KMS-11 (cell line): Measurements from ENCODE around the gene TBC1D4.
"Not testable (repeated sequence)": the region's sequence is repeated elsewhere in the genome, so short reads cannot be mapped to it uniquely, and the experiment has no call there.

Experiments
- H2AFZ ChIP-seq: fragments of 200-600 bp; sonication (generic); 2 replicates; pipeline ENCODE4 v1.6.1; 2016; ENCODE audit warnings: antibody characterized with exemption, mixed run types, low read depth
- H3K27ac ChIP-seq: fragments of 200-600 bp; sonication (generic); 2 replicates; pipeline ENCODE4 v1.6.1; 2016; ENCODE audit warnings: mild to moderate bottlenecking, mixed run types
- H3K27me3 ChIP-seq: fragments of 200-600 bp; sonication (generic); 2 replicates; pipeline ENCODE4 v1.6.1; 2017; ENCODE audit warnings: mild to moderate bottlenecking, low read depth, mixed run types, moderate library complexity; ENCODE audit not compliant: insufficient read depth
- H3K36me3 ChIP-seq: fragments of 200-600 bp; sonication (generic); 2 replicates; pipeline ENCODE4 v1.6.1; 2017; ENCODE audit warnings: mild to moderate bottlenecking, mixed run types; ENCODE audit not compliant: insufficient read depth
- H3K4me1 ChIP-seq: fragments of 200-600 bp; sonication (generic); 2 replicates; pipeline ENCODE4 v1.6.1; 2016; ENCODE audit warnings: mild to moderate bottlenecking, low read depth, mixed run types; ENCODE audit not compliant: poor library complexity, severe bottlenecking
- H3K4me2 ChIP-seq: fragments of 200-600 bp; sonication (generic); 2 replicates; pipeline ENCODE4 v1.7.0; 2016; ENCODE audit warnings: mild to moderate bottlenecking, mixed run types
- H3K4me3 ChIP-seq: fragments of 200-600 bp; sonication (generic); IDR thresholded peaks from 2 replicates; pipeline ENCODE4 v1.6.1; 2017; ENCODE audit warnings: low read depth, low read length, mixed read lengths; ENCODE audit not compliant: insufficient read depth
- H3K79me2 ChIP-seq: fragments of 200-600 bp; sonication (generic); 2 replicates; pipeline ENCODE4 v1.6.1; 2016; ENCODE audit warnings: low read depth, mixed run types; ENCODE audit not compliant: insufficient read depth
- H3K9ac ChIP-seq: fragments of 200-600 bp; sonication (generic); 2 replicates; pipeline ENCODE4 v1.6.1; 2016; ENCODE audit warnings: mild to moderate bottlenecking, mixed run types
- H4K20me1 ChIP-seq: fragments of 200-600 bp; sonication (generic); 2 replicates; pipeline ENCODE4 v1.6.1; 2016; ENCODE audit warnings: mild to moderate bottlenecking, mixed run types; ENCODE audit not compliant: insufficient read depth
- TF ChIP-seq, protein P1 (sequence below): fragments of 200-600 bp; sonication (generic); conservative IDR thresholded peaks from 2 replicates; pipeline ENCODE4 v1.6.1; 2017; ENCODE audit warnings: low read depth, mild to moderate bottlenecking, antibody characterized with exemption, low read length, moderate library complexity, mixed read lengths

TBC1D4 gene

DNA sequence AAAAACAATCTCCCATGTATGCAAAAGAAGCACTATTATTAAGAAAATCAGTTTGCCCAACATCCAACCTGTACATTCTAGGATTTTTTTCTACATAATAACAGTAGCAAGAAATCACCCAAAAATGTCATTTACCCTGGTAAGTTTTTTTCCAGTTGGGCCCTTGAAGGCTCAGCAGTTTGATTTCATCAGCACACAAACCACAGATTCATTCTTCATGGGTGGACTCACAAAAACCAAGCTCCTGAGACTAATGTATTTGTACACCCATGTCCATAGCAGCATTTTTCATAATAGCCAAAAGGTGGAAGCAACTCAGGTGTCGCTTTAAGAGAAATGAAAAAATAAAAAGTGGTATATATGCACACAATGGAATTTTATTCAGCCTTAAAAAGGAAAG, 210.1 kb downstream of the TBC1D4 start:
- Histone ChIP-seq H3K36me3 (no peaks in the 10 kb centered on the region), H3K4me2 (no peak overlapping the region), H3K79me2 (no peaks in the 10 kb centered on the region), H2AFZ (no peak overlapping the region), H3K27ac (no peak overlapping the region), H4K20me1 (no peaks in the 10 kb centered on the region), H3K9ac (no peak overlapping the region), H3K27me3 (no peaks in the 10 kb centered on the region), H3K4me3 (no peak overlapping the region), H3K4me1 (no peaks in the 10 kb centered on the region)
- TF ChIP-seq, protein P1, sequence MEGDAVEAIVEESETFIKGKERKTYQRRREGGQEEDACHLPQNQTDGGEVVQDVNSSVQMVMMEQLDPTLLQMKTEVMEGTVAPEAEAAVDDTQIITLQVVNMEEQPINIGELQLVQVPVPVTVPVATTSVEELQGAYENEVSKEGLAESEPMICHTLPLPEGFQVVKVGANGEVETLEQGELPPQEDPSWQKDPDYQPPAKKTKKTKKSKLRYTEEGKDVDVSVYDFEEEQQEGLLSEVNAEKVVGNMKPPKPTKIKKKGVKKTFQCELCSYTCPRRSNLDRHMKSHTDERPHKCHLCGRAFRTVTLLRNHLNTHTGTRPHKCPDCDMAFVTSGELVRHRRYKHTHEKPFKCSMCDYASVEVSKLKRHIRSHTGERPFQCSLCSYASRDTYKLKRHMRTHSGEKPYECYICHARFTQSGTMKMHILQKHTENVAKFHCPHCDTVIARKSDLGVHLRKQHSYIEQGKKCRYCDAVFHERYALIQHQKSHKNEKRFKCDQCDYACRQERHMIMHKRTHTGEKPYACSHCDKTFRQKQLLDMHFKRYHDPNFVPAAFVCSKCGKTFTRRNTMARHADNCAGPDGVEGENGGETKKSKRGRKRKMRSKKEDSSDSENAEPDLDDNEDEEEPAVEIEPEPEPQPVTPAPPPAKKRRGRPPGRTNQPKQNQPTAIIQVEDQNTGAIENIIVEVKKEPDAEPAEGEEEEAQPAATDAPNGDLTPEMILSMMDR = no peak

DNA sequence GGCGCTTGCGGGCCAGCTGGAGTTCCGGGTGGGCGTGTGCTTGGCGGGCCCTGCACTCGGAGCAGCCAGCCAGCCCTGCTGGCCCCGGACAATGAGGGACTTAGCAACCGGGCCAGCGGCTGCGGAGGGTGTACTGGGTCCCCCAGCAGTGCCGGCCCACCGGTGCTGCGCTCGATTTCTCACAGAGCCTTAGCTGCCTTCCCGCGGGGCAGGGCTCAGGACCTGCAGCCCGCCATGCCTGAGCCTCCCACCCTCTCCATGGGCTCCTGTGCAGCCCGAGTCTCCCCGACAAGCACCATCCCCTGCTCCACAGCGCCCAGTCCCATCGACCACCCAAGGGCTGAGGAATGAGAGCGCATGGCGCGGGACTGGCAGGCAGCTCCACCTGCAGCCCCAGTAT, 213.5 kb downstream of the TBC1D4 start:
- H3K36me3 ChIP-seq, H2AFZ ChIP-seq, H3K4me1 ChIP-seq, H3K4me2 ChIP-seq, H3K27me3 ChIP-seq, H3K9ac ChIP-seq, H3K27ac ChIP-seq, H3K4me3 ChIP-seq, H4K20me1 ChIP-seq, H3K79me2 ChIP-seq: not testable (repeated sequence)

DNA sequence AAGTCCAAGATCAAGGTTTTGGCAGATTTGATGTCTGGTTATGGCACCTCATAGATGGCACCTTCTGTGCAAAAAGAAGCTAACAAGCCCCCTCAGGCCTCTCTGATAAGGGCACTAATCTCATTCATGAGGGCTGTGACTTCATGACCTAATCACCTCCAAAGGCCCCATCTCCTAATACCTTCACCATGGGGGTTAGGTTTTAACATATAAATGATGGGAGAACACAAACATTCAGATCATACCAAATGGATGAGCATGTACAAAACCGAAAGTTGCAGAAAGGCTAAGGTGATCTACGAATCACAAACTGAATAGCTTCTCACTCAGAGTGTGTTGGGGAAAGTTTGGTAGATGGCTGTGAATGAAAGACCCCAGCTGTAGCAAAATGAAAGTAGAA, 217.4 kb downstream of the TBC1D4 start:
- no peak overlapping the region for H2AFZ ChIP-seq
- H3K79me2 ChIP-seq = no peaks in the 10 kb centered on the region

DNA sequence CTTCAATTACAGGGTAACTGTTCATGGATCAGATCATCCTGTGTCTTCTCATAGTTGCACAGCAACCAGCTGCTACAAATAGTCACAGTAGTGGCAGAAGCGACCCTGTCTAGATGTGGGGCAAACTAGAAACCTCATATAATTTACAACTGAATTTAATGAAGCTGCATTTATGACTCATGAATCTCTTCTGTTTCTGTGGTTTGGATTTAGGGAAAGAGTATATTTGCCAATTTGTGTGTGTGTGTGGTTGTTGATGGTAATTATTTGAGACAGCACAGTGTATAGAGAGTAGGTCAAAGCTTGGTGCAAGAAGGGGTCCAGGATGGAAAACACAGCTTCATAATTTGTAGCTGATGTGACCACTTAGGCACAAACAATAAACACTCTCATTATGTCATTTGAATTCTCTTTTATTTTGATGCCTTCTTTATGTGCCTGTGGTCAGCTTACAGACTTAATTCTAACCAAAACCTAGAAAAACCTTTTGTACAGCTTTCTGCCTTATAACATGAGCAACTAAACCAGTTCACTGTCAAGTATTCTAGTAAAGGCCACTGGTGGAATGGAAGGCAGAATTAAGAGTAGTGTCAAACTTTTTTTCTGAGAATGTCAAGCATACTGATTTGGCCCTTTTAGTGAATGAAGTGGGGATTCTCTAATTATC, 218.1 kb downstream of the TBC1D4 start:
- no peak overlapping the region for H3K4me3 ChIP-seq
- no peak overlapping the region for H3K4me2 ChIP-seq
- H3K27ac ChIP-seq = no peak overlapping the region
- no peaks in the 10 kb centered on the region for H3K4me1 ChIP-seq
- H3K27me3 ChIP-seq = no peaks in the 10 kb centered on the region
- TF ChIP-seq, protein P1 = no peak
- H3K79me2 ChIP-seq = no peaks in the 10 kb centered on the region
- no peak overlapping the region for H2AFZ ChIP-seq
- H4K20me1 ChIP-seq = no peaks in the 10 kb centered on the region
- H3K36me3 ChIP-seq = no peaks in the 10 kb centered on the region
- H3K9ac ChIP-seq = no peak overlapping the region

More for the DNA sequence above, 217.4 kb downstream of the TBC1D4 start:
- H3K27ac ChIP-seq = no peak overlapping the region
- no peaks in the 10 kb centered on the region for H3K4me1 ChIP-seq
- H3K36me3 ChIP-seq = no peaks in the 10 kb centered on the region
- no peaks in the 10 kb centered on the region for H4K20me1 ChIP-seq
- no peak overlapping the region for H3K4me2 ChIP-seq
- TF ChIP-seq, protein P1 = no peak
- no peaks in the 10 kb centered on the region for H3K27me3 ChIP-seq
- no peak overlapping the region for H3K4me3 ChIP-seq
- no peak overlapping the region for H3K9ac ChIP-seq

DNA sequence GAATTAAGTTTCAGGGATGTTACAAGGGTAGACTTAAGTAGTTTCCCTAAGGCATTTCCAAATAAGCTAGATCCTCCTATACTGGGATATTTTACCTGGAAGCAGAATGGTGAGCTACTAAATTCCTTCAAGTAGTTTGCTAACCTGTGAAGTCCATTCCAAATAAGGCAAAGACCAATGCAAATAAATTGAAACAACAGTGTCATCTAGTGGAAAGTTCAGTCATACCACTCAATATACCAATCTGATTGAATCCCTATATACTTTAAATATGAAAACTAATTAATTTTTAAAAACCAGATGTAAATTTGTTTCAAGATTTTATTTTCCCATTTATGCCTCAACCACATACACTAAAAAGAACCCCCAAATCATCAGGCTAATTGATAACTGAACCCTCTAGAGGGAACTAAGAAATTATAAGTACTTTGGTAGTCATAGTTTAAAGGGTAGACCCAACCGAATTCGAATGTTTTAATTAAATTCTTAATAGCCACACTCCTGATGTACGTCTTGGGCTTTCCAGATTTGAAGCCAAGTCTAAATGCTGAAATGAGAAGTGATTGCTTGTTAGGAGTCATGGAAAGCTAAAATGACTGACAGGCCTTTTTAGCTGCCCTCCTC, 223.7 kb downstream of the TBC1D4 start:
- H3K79me2 ChIP-seq = no peaks in the 10 kb centered on the region

More for the DNA sequence above, 223.7 kb downstream of the TBC1D4 start:
- Histone ChIP-seq H3K4me3 (no peak overlapping the region), H3K4me1 (no peaks in the 10 kb centered on the region), H3K4me2 (no peak overlapping the region), H3K9ac (no peak overlapping the region), H4K20me1 (no peaks in the 10 kb centered on the region), H3K36me3 (no peaks in the 10 kb centered on the region), H2AFZ (no peak overlapping the region), H3K27me3 (no peaks in the 10 kb centered on the region), H3K27ac (no peak overlapping the region)
- TF ChIP-seq, protein P1 = peak; percentile 45
